Measurements from ENCODE around the gene SMYD4. TPM values are rescaled to one million over a fixed set of nuclear protein-coding genes. Genes with fewer than 3 reads are reported as not detected.

Gene SMYD4
- total and polyA plus RNA-seq, 2 donors (not counting 1 experiment from before 2014, with no cell fraction given), result 11.9 to 37.5 TPM

DNA sequence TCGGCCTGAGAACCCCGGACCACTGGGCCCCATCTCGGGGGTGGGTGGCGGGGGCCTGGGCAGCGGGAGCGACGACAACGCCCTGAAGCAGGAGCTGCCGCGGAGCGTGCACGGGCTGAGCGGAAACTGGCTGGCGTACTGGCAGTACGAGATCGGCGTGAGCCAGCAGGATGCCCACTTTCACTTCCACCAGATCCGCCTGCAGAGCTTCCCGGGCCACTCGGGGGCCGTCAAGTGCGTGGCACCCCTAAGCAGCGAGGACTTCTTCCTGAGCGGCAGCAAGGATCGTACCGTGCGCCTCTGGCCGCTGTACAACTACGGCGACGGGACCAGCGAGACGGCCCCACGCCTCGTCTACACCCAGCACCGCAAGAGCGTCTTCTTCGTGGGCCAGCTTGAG is 95.9 kb downstream of the SMYD4 start:
- peaks cover 40% of the 10 kb centered on the region for H3K4me1 Mint-ChIP-seq
- POLR2A ChIA-PET, result interaction anchor here (1.2 to 4.9 kb wide), 9 partner anchors 9 to 96 kb away, joined by 3 to 33 read pairs (median 19); partner anchors contain the start of genes RPA1, SERPINF1, SMYD4 and WDR81
- no peak overlapping the region for H3K4me3 ChIP-seq (ENCODE audit: control extremely low read depth in 1 of 5, extremely low read depth in 1 of 5, insufficient read depth in 1 of 5, low read depth in 2 of 5, low read length in 4 of 5)
- H3K4me3 Mint-ChIP-seq, result peak overlapping the region; percentile 37
- peaks cover 0 to 52% of the 10 kb centered on the region in 2 experiments for H3K36me3 ChIP-seq (replicated peaks in 1 of 2; ENCODE audit: control extremely low read depth in 1 of 2, control insufficient read depth in 1 of 2, extremely low read depth in 1 of 2, insufficient read depth in 2 of 2, low read length in 1 of 2)
- H3K9ac ChIP-seq (ENCODE audit: low read length), result no peak overlapping the region
- TF ChIP-seq, protein P1, sequence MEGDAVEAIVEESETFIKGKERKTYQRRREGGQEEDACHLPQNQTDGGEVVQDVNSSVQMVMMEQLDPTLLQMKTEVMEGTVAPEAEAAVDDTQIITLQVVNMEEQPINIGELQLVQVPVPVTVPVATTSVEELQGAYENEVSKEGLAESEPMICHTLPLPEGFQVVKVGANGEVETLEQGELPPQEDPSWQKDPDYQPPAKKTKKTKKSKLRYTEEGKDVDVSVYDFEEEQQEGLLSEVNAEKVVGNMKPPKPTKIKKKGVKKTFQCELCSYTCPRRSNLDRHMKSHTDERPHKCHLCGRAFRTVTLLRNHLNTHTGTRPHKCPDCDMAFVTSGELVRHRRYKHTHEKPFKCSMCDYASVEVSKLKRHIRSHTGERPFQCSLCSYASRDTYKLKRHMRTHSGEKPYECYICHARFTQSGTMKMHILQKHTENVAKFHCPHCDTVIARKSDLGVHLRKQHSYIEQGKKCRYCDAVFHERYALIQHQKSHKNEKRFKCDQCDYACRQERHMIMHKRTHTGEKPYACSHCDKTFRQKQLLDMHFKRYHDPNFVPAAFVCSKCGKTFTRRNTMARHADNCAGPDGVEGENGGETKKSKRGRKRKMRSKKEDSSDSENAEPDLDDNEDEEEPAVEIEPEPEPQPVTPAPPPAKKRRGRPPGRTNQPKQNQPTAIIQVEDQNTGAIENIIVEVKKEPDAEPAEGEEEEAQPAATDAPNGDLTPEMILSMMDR (IDR thresholded peaks at IDR 0.05), result no peak
- no peak for TF ChIP-seq EZH2 (IDR thresholded peaks at IDR 0.05; ENCODE audit: borderline replicate concordance, insufficient read depth, low read depth, low read length, poor library complexity, severe bottlenecking)
- peaks cover 45% of the 10 kb centered on the region for H4K20me1 ChIP-seq (ENCODE audit: control insufficient read depth, insufficient read depth, low read length, poor library complexity, severe bottlenecking)
- no peaks in the 10 kb centered on the region for H3K27me3 ChIP-seq (replicated peaks in 1 of 4; ENCODE audit: control extremely low read depth in 1 of 4, control insufficient read depth in 3 of 4, insufficient read depth in 4 of 4, low read length in 3 of 4)
- intact Hi-C loops (cut with micrococcal nuclease), result loop anchor here (1.0 to 2.0 kb wide), 2 partner anchors 29 to 38 kb away; partner anchors contain the start of gene SERPINF1
- WGBS (ENCODE audit: insufficient coverage), result 93% methylated on average over 38 of the region's 38 CpGs
- H3K27ac ChIP-seq (ENCODE audit: low read length in 2 of 2), result no peak overlapping the region
- H3K9me3 Mint-ChIP-seq (ENCODE audit: insufficient read depth), result no peaks in the 10 kb centered on the region
- DNase-seq (no peak), ATAC-seq (ENCODE audit: low read depth) (no peak)
- H3K79me2 ChIP-seq (ENCODE audit: control insufficient read depth, insufficient read depth, low read length), result no peaks in the 10 kb centered on the region
- H2AFZ ChIP-seq (ENCODE audit: insufficient read depth, low read depth, low read length, poor library complexity, severe bottlenecking), result no peak overlapping the region
- H3K9me3 ChIP-seq (ENCODE audit: control extremely low read depth in 1 of 3, control insufficient read depth in 2 of 3, insufficient read depth in 1 of 3, low read length in 2 of 3), result peaks cover 0 to 2% (median 0%) of the 10 kb centered on the region in 3 donors
- H3K4me1 ChIP-seq (ENCODE audit: control insufficient read depth in 2 of 2, insufficient read depth in 2 of 2, low read length in 2 of 2), result peaks cover 14 to 28% of the 10 kb centered on the region in 2 donors
- CTCF ChIA-PET, result interaction anchor here (1.2 to 5.6 kb wide), 5 partner anchors 9 to 85 kb away, joined by 3 to 61 read pairs (median 6); no protein-coding TSS in a partner anchor
- peak overlapping the region; percentile 49 for H3K4me2 ChIP-seq (replicated peaks; ENCODE audit: low read depth, low read length, poor library complexity, severe bottlenecking)
- peak overlapping the region; percentile 63 for H3K27ac Mint-ChIP-seq
- H3K27me3 Mint-ChIP-seq, result no peaks in the 10 kb centered on the region

GRCh38 chr17:1732833-1733321 is 96.8 kb downstream of the SMYD4 start:
- ChIA-PET POLR2A (interaction anchor here (1.1 to 4.9 kb wide), 10 partner anchors 8 to 97 kb away, joined by 3 to 33 read pairs (median 17); partner anchors contain the start of genes RPA1, SERPINF1, SMYD4 and WDR81), CTCF (interaction anchor here (0.9 to 5.6 kb wide), 10 partner anchors 8 to 84 kb away, joined by 3 to 61 read pairs (median 4); no protein-coding TSS in a partner anchor)
- H3K4me3 Mint-ChIP-seq, result peak overlapping the region; percentile 72

More at GRCh38 chr17:1732833-1733321, 96.8 kb downstream of the SMYD4 start:
- WGBS (ENCODE audit: insufficient coverage), result 1% methylated on average over 11 of the region's 11 CpGs
- Histone ChIP-seq H3K27me3 (replicated peaks in 1 of 4; ENCODE audit: control extremely low read depth in 1 of 4, control insufficient read depth in 3 of 4, insufficient read depth in 4 of 4, low read length in 3 of 4) (no peaks in the 10 kb centered on the region), H3K36me3 (replicated peaks in 1 of 2; ENCODE audit: control extremely low read depth in 1 of 2, control insufficient read depth in 1 of 2, extremely low read depth in 1 of 2, insufficient read depth in 2 of 2, low read length in 1 of 2) (peaks cover 0 to 53% of the 10 kb centered on the region in 2 experiments), H3K9ac (ENCODE audit: low read length) (no peak overlapping the region), H3K79me2 (ENCODE audit: control insufficient read depth, insufficient read depth, low read length) (peaks cover 4% of the 10 kb centered on the region), H3K4me3 (ENCODE audit: control extremely low read depth in 1 of 5, extremely low read depth in 1 of 5, insufficient read depth in 1 of 5, low read depth in 2 of 5, low read length in 4 of 5) (no peak overlapping the region), H3K4me1 (ENCODE audit: control insufficient read depth in 2 of 2, insufficient read depth in 2 of 2, low read length in 2 of 2) (peaks cover 14 to 34% of the 10 kb centered on the region in 2 donors), H4K20me1 (ENCODE audit: control insufficient read depth, insufficient read depth, low read length, poor library complexity, severe bottlenecking) (peaks cover 48% of the 10 kb centered on the region), H2AFZ (ENCODE audit: insufficient read depth, low read depth, low read length, poor library complexity, severe bottlenecking) (peak overlapping the region; percentile 3), H3K4me2 (replicated peaks; ENCODE audit: low read depth, low read length, poor library complexity, severe bottlenecking) (peak overlapping the region; percentile 49), H3K27ac (ENCODE audit: low read length in 2 of 2) (peak overlapping the region; percentile 49 to 64), H3K9me3 (ENCODE audit: control extremely low read depth in 1 of 3, control insufficient read depth in 2 of 3, insufficient read depth in 1 of 3, low read length in 2 of 3) (peaks cover 0 to 2% (median 0%) of the 10 kb centered on the region in 3 donors)
- peak; percentile 88 for ATAC-seq (ENCODE audit: low read depth)
- Mint-ChIP-seq H3K27me3 (no peaks in the 10 kb centered on the region), H3K4me1 (peaks cover 45% of the 10 kb centered on the region), H3K27ac (peak overlapping the region; percentile 95), H3K9me3 (ENCODE audit: insufficient read depth) (no peaks in the 10 kb centered on the region)
- intact Hi-C loops (cut with micrococcal nuclease), result loop anchor here (1.0 to 2.0 kb wide), 3 partner anchors 9 to 38 kb away; partner anchors contain the start of genes SERPINF1 and WDR81
- DNase-seq, result peak; percentile 60
- TF ChIP-seq, protein P1 (IDR thresholded peaks at IDR 0.05), result no peak
- TF ChIP-seq EZH2 (IDR thresholded peaks at IDR 0.05; ENCODE audit: borderline replicate concordance, insufficient read depth, low read depth, low read length, poor library complexity, severe bottlenecking), result no peak

Data from B cell (primary cell).